Measurements from ENCODE around the gene NOL12.
"Not testable (repeated sequence)": the region's sequence is repeated elsewhere in the genome, so short reads cannot be mapped to it uniquely, and the experiment has no call there.

The NOL12 gene

GRCh38 chr22:37715760-37716159, 29.6 kb downstream of the NOL12 start:
- Histone ChIP-seq H3K4me3 (ENCODE audit: low read depth in 1 of 2, low read length in 1 of 2) (no peak overlapping the region), H3K9me3 (no peaks in the 10 kb centered on the region), H3K4me1 (ENCODE audit: control insufficient read depth in 1 of 2, insufficient read depth in 1 of 2, low read depth in 1 of 2, low read length in 1 of 2) (no peaks in the 10 kb centered on the region), H3K27ac (no peak overlapping the region), H3K36me3 (peaks cover 18% of the 10 kb centered on the region), H3K27me3 (no peaks in the 10 kb centered on the region)
- no peak for TF ChIP-seq CTCF (IDR thresholded peaks at IDR 0.05)

GRCh38 chr22:37716708-37717107, 30.6 kb downstream of the NOL12 start:
- no peaks in the 10 kb centered on the region for H3K4me1 ChIP-seq (ENCODE audit: control insufficient read depth in 1 of 2, insufficient read depth in 1 of 2, low read depth in 1 of 2, low read length in 1 of 2)
- no peak overlapping the region for H3K4me3 ChIP-seq (ENCODE audit: low read depth in 1 of 2, low read length in 1 of 2)
- no peak overlapping the region for H3K27ac ChIP-seq
- no peaks in the 10 kb centered on the region for H3K27me3 ChIP-seq
- H3K36me3 ChIP-seq: peaks cover 18% of the 10 kb centered on the region
- TF ChIP-seq CTCF (IDR thresholded peaks at IDR 0.05): no peak
- no peaks in the 10 kb centered on the region for H3K9me3 ChIP-seq

- peaks cover 18% of the 10 kb centered on the region for H3K36me3 ChIP-seq
- not testable (repeated sequence) for H3K27ac ChIP-seq; H3K27me3 ChIP-seq; H3K9me3 ChIP-seq; H3K4me1 ChIP-seq (ENCODE audit: control insufficient read depth in 1 of 2, insufficient read depth in 1 of 2, low read depth in 1 of 2, low read length in 1 of 2); H3K4me3 ChIP-seq (ENCODE audit: low read depth in 1 of 2, low read length in 1 of 2)
Measured at GRCh38 chr22:37717235-37717634, 31.1 kb downstream of the NOL12 start.

- H3K36me3 ChIP-seq: peaks cover 18% of the 10 kb centered on the region
- H3K27me3 ChIP-seq; H3K27ac ChIP-seq; H3K4me3 ChIP-seq (ENCODE audit: low read depth in 1 of 2, low read length in 1 of 2); H3K9me3 ChIP-seq; H3K4me1 ChIP-seq (ENCODE audit: control insufficient read depth in 1 of 2, insufficient read depth in 1 of 2, low read depth in 1 of 2, low read length in 1 of 2): not testable (repeated sequence)
Measured at GRCh38 chr22:37717746-37718305, 31.7 kb downstream of the NOL12 start.

DNA sequence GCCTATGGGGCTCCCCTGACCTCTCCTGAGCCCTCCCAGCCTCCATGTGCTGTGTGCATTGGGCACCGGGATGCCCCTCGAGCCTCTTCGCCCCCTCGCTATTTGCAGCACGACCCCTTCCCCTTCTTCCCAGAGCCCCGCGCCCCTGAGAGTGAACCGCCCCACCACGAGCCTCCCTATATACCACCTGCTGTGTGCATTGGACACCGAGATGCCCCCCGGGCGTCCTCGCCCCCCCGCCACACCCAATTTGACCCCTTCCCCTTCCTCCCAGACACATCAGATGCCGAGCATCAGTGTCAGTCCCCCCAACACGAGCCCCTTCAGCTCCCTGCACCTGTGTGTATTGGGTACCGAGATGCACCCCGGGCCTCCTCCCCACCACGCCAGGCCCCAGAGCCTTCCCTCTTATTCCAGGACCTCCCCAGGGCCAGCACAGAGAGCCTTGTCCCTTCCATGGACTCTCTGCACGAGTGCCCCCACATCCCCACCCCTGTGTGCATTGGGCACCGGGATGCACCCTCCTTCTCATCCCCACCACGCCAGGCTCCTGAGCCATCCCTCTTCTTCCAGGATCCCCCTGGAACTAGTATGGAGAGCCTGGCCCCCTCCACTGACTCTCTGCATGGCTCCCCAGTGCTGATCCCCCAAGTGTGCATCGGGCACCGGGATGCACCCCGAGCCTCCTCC, 39.6 kb downstream of the NOL12 start:
- Histone ChIP-seq H3K27me3 (no peaks in the 10 kb centered on the region), H3K4me3 (ENCODE audit: low read depth in 1 of 2, low read length in 1 of 2) (no peak overlapping the region), H3K9me3 (no peaks in the 10 kb centered on the region), H3K4me1 (ENCODE audit: control insufficient read depth in 1 of 2, insufficient read depth in 1 of 2, low read depth in 1 of 2, low read length in 1 of 2) (peaks cover 20 to 26% of the 10 kb centered on the region in 2 experiments), H3K27ac (no peak overlapping the region), H3K36me3 (no peaks in the 10 kb centered on the region)
- TF ChIP-seq CTCF (IDR thresholded peaks at IDR 0.05): no peak

DNA sequence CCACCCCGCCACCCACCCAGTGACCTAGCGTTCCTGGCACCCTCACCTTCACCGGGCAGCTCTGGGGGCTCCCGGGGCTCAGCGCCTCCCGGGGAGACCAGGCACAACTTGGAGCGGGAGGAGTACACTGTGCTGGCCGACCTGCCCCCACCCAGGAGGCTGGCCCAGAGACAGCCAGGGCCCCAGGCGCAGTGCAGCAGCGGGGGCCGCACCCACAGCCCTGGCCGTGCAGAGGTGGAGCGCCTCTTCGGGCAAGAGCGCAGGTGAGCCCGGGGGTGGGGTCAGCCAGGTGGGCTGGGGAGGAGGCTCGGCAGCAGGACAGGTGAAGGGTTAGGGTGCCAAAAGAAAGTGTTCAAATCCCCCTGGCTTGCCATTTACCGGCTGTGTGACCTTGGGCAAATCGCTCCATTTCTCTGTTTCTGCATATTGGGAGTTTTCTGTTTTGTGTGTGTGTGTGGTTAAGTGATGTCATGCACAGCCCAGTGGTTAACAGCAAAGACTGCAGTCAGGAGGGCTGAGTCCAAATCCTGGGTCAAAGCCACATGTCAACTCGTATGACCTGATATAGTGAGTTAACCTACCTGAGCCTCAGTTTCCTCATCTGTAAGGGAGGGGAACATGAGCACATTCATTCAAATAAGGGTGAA, 40.2 kb downstream of the NOL12 start:
- TF ChIP-seq CTCF (IDR thresholded peaks at IDR 0.05): no peak
- Histone ChIP-seq H3K4me3 (ENCODE audit: low read depth in 1 of 2, low read length in 1 of 2) (no peak overlapping the region), H3K36me3 (no peaks in the 10 kb centered on the region), H3K27ac (no peak overlapping the region), H3K9me3 (no peaks in the 10 kb centered on the region), H3K27me3 (no peaks in the 10 kb centered on the region), H3K4me1 (ENCODE audit: control insufficient read depth in 1 of 2, insufficient read depth in 1 of 2, low read depth in 1 of 2, low read length in 1 of 2) (peaks cover 27 to 32% of the 10 kb centered on the region in 2 experiments)
